ENCODE data around the gene RPTOR. TPM values are rescaled to one million over a fixed set of nuclear protein-coding genes. Genes with fewer than 3 reads are reported as not detected.

RPTOR gene
- total and polyA plus RNA-seq, 12 donors, result 7.9 to 30.3 (median 25.6) TPM

DNA sequence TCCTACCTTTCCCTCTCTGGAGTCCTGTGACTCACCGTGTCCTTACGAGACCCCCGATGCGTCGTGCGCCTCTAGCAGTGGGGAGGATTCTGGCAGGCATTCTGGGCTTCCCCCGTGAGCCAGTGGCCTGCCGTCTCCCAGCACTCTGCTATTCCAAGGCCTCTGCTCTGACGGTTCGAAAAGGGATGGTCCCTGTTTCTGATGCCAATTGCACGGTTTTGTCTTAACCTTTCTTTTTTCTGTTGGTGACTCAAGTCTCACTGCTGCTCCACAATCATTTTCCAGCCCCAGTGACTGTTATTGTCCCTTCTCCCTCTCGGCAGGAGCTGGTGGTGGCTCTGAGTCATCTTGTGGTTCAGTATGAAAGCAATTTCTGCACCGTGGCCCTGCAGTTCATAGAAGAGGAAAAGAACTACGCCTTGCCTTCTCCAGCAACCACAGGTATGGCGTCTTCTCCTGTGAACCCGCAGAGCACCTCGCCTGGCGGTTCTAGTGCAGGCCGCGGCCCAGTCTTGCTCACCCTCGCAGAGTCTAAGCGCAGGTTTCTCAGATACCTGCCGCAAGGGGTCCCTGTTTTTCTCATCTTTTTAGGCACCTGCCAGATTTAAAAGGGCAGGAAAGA is 346.9 kb downstream of the RPTOR start:
- no peaks in the 10 kb centered on the region for H3K9me3 ChIP-seq
- peak overlapping the region in 5 of 10 donors; percentile 5 to 81 (median 52) for H3K27ac ChIP-seq
- H3K36me3 ChIP-seq, result peaks cover 0 to 59% (median 3%) of the 10 kb centered on the region in 9 donors
- intact Hi-C loops (cut with DNase I), result no loop called here
- TF ChIP-seq, protein P1, sequence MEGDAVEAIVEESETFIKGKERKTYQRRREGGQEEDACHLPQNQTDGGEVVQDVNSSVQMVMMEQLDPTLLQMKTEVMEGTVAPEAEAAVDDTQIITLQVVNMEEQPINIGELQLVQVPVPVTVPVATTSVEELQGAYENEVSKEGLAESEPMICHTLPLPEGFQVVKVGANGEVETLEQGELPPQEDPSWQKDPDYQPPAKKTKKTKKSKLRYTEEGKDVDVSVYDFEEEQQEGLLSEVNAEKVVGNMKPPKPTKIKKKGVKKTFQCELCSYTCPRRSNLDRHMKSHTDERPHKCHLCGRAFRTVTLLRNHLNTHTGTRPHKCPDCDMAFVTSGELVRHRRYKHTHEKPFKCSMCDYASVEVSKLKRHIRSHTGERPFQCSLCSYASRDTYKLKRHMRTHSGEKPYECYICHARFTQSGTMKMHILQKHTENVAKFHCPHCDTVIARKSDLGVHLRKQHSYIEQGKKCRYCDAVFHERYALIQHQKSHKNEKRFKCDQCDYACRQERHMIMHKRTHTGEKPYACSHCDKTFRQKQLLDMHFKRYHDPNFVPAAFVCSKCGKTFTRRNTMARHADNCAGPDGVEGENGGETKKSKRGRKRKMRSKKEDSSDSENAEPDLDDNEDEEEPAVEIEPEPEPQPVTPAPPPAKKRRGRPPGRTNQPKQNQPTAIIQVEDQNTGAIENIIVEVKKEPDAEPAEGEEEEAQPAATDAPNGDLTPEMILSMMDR (IDR thresholded peaks at IDR 0.05), result no peak
- peak overlapping the region in 1 of 10 donors; percentile 6 for H3K4me3 ChIP-seq
- no peaks in the 10 kb centered on the region for H3K27me3 ChIP-seq
- ATAC-seq (peak in 6 of 8 donors; percentile 13 to 50 (median 32)), DNase-seq (no peak)
- 63 to 72% methylated on average over 23 of the region's 23 CpGs for WGBS, 2 donors
- H3K4me1 ChIP-seq, result peaks cover 3 to 32% (median 16%) of the 10 kb centered on the region in 9 donors

GRCh38 chr17:80892019-80892855 is 347.6 kb downstream of the RPTOR start:
- H3K27ac ChIP-seq, result peak overlapping the region in 5 of 10 donors; percentile 5 to 81 (median 52)
- intact Hi-C loops (cut with DNase I), result no loop called here
- H3K4me1 ChIP-seq, result peaks cover 3 to 32% (median 16%) of the 10 kb centered on the region in 9 donors
- no peaks in the 10 kb centered on the region for H3K9me3 ChIP-seq
- H3K36me3 ChIP-seq, result peaks cover 0 to 62% (median 3%) of the 10 kb centered on the region in 9 donors
- no peaks in the 10 kb centered on the region for H3K27me3 ChIP-seq
- WGBS, 2 donors, result 48 to 50% methylated on average over 35 of the region's 35 CpGs
- ATAC-seq (peak; percentile 84 to 96 (median 94)), DNase-seq (peak; percentile 70 to 85)
- H3K4me3 ChIP-seq, result peak overlapping the region in 1 of 10 donors; percentile 6
- TF ChIP-seq, protein P1 (IDR thresholded peaks at IDR 0.05), result no peak

DNA sequence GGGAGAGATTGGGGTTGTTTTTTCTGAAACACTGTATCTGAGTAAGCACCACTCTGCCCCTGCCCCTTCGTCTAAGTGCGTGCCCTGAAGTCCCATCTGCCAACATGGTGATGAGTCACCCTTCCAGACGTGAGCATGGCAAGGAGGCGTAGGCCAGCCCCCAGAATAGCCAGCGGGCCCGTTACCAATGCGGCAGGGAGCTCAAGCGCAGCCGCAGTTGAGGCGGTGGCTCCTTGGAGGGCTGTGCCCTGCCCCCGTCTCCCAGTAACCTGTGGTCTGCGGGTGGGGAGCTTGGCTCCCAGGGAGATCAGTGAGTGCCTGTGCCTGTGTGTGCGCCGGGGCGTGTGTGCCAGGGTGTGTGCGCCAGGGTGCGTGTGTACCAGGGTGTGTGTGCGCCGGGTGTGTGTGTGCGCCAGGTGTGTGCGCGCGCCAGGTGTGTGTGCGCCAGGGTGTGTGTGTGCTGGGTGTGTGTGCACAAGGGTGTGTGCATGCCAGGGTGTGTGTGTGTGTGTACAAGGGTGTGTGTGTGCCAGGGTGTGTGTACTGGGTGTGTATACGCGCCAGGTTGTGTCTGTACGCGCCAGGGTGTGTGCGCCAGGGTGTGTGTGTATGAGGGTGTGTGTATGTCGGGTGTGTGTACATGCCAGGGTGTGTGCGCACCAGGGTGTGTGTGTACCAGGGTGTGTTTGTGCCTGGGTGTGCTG is 348.4 kb downstream of the RPTOR start:
- Histone ChIP-seq H3K27ac (peak overlapping the region in 3 of 10 donors; percentile 52 to 81 (median 67)), H3K27me3 (no peaks in the 10 kb centered on the region), H3K36me3 (peaks cover 0 to 60% (median 3%) of the 10 kb centered on the region in 9 donors), H3K4me3 (no peak overlapping the region), H3K9me3 (no peaks in the 10 kb centered on the region), H3K4me1 (peaks cover 3 to 32% (median 16%) of the 10 kb centered on the region in 9 donors)
- TF ChIP-seq, protein P1 (IDR thresholded peaks at IDR 0.05), result no peak
- WGBS, 2 donors, result 88 to 95% methylated on average over 31 of the region's 31 CpGs
- ATAC-seq (peak in 3 of 8 donors; percentile 16 to 35 (median 30)), DNase-seq (no peak)
- intact Hi-C loops (cut with DNase I), result no loop called here
